Putamen (tissue), 1 donor: ENCODE measurements around the gene TWNK.
"Not testable (repeated sequence)": the region's sequence is repeated elsewhere in the genome, so short reads cannot be mapped to it uniquely, and the experiment has no call there.

ENCODE experiments used
- DNase-seq: peaks from one replicate; pipeline ENCODE4 v3.0.0-alpha.2; 2016; ENCODE audit warnings: low spot score

The TWNK gene

DNA sequence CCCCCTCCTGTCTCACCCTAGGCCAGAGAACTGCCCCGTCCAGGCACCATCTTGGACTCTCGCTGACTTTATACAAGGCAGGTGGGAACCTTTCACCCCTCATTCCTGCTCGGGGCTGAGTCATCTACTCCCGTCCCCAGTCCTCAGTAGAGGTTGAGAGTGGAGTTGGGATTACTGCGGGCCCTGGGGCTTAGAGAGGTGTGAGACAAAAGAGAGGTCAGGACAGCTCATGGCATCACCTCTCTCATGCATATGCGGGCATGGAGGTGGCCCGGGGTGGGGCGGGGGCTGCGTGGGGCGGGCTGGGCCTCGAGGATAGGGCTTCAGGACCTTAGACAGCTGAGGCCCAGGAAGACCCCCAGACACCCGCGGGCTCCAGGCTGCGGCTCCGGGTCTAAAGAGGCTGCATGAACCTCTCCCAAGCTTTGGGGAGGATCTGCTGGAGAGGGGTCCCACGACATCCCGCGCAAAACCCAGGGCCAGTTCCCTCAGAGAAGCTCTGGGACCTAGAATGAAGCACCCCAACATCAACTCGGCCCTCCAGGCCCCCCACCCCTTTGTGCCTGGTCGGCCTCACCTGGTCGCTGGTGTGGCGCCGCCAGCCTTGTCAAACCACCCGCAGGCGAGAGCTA is 43.3 kb downstream of the TWNK start:
- no peak for DNase-seq

DNA sequence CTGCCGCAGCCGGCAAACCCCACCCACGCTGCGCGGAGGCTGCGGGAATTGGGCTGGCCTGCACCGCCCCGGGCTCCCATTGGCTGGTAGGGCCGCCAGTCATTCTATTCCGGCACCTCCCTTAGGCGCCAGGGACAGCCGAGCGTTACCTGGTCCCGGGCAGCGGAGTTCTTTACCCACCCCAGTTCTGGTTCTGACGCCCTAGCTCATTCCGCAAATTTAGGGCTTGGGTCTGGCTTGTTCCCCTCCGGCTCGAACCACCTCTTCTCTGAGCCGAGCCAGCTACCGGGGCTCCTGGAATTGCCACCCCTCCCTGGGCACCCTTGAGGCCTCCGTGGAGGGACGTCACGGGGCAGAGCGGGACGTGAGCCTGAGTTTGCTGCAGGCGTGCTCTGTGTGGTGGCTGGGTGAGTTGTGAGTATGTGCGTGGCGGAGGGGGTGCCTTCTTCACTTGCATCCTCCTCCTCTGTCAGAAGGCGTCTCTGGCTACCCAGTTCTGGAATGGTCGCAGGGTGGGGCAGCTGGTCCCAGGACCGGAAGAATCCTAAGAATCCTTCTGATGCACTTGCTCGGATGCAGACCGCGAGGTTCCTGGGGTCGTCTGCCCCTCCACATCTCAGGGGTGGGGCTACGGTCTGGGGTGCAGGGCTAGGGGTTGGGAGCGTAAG is 43.9 kb downstream of the TWNK start, which contains the start of the genes PDZD7 and SFXN3:
Gene PDZD7, minus strand, starts transcription at position 2 of the 668 bp plus-strand sequence. CDS start 910 bp downstream, outside the sequence.
Gene SFXN3, plus strand, starts transcription at position 107 of the 668 bp plus-strand sequence. CDS start 3,461 bp downstream, outside the sequence.
- DNase-seq = peak; percentile 95

GRCh38 chr10:101031796-101032636 is 44.7 kb downstream of the TWNK start:
- DNase-seq = peak; percentile 91

DNA sequence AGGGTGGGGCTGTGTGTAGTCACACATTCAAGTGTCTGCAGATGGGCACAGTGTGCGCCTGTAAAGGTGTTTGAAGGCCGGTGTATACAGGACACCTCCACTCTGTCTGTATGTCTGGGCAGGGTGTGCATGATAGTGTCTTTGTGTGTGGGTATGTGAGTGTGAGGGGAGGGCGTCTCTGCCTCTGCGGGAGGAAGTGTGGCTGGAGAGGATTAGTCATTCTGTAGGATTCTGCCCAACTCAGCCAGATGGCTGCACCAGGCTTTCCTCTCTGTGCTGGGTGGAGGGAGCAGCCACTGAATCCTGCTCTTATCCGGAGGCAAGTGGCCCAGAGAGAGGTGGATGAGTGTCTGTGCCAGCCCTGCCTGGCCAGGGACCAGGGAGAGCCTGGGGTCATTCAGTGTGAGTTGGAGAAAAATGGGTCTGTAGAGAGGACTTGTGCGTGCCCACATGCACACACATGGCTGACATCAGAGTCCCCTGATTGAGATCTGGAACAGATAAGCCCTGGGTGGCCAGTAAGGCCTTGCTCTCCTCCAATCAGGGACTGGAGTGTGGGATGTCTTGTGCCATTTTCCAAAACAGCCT is 45.4 kb downstream of the TWNK start:
- DNase-seq = peak; percentile 70

DNA sequence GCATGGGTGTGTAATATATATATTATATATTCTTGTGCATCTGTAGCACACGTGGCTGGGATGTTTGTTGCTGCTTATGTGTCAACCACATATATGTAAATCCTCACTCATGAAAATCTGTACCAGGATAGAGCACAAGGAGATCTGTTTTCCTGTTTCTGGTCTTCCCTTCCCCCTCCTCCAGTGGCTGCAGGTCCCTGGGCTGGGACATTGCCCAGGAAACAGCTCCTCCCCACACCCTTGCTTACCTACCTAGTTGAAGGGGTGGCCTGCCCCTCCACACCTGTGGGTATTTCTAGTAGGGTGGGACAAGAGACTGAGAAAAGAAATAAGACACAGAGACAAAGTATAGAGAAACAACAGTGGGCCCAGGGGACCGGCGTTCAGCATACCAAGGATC is 45.9 kb downstream of the TWNK start:
- DNase-seq = no peak

DNA sequence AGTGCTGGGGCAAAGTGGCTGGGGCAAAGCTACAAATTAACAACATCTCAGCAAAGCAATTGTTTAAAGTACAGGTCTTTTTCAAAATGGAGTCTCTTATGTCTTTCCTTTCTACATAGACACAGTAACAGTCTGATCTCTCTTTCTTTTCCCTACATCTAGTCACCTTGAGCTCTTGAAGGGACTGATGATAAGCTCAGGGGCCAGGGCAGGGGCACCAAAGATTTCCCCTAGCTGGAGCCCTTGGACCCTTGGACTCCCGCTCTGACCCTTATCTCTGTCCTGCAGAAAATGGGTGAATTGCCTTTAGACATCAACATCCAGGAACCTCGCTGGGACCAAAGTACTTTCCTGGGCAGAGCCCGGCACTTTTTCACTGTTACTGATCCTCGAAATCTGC is 47.1 kb downstream of the TWNK start:
- not testable (repeated sequence) for DNase-seq

DNA sequence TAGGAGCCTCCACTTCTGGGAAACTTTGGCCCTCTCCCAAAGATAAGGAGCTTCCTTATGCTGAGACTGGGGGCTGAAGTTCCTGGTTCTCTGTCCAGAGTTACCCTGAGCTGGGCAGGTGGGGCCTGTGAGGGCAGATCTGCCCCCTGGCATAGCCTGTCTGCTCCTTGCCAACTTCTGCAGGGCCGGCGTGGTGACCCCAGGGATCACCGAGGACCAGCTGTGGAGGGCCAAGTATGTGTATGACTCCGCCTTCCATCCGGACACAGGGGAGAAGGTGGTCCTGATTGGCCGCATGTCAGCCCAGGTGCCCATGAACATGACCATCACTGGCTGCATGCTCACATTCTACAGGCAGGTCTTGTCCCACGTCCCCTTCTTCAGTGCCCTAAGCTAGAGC is 48.0 kb downstream of the TWNK start:
- no peak for DNase-seq

DNA sequence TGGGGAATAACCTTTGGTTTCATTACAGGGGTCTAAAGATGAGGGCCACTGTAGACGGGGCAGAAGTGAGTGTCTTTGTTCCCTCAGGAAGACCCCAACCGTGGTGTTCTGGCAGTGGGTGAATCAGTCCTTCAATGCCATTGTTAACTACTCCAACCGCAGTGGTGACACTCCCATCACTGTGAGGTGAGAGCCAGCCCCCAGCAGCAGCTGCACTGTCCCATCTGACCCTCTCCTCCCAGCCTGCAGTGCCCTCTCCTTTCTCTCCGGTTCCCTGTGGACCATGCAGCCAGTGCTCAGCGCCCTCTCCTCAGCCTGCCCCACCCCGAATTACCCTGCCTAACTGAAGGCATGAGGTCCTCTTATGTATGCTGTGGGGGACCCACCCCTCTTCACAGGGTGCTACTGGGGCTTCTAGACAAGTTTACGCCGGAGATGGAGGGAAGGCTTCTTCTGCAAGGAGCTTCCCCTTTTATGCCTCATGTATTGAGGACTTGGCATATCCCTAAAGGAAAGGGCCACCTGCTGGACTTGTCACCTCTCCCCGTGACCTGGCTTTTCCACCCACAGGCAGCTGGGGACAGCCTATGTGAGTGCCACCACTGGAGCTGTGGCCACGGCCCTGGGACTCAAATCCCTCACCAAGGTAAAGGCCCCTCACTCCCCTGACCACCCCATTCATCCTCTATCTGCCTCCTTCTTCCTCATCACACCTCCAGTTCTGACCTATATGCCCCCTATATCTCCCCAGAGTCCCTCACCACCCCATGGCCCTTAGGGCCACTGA is 48.8 kb downstream of the TWNK start:
- no peak for DNase-seq

- DNase-seq = no peak
These were observed 49.4 kb downstream of the TWNK start for GRCh38 chr10:101036726-101037125.

DNA sequence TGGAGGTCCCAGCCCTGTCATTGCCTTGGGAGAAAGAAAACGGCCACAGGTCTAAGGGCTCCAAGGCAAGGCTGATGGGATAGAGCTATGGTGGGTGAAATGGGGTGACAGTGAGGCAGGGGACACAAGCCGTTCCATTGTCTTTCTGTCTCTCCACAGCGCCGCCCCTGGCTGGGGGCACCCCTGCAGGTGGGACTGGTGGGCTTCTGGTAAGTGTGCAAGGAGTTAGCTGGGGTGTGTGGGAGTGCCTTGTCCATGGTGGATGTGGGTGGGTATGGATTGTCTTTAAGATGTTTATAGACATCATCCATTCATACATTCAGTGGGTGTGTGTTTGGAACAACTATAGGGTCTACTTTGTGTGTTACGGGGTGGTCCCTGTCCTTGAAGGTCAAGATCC is 51.1 kb downstream of the TWNK start:
- no peak for DNase-seq

DNA sequence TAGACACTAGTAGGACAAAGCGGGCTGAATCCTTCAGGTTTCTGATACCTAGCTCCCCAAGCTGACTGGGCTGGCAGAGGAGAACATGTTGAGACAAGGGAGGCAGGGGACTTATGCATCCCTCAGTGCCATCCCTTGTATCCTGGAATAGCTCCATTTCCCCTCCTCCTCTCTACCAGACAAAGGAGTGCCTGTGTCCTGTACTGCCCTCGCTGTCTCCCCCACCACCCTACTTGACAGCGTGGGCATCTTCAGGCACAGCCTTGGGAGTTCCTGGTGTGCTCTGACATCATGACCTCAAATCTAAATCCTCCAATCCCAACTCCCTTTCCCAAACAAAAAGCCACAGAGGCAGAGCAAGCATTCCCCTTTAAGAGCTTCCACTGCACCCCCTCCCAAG is 52.7 kb downstream of the TWNK start:
- DNase-seq = no peak

GRCh38 chr10:101040851-101041250 is 53.5 kb downstream of the TWNK start:
- no peak for DNase-seq

DNA sequence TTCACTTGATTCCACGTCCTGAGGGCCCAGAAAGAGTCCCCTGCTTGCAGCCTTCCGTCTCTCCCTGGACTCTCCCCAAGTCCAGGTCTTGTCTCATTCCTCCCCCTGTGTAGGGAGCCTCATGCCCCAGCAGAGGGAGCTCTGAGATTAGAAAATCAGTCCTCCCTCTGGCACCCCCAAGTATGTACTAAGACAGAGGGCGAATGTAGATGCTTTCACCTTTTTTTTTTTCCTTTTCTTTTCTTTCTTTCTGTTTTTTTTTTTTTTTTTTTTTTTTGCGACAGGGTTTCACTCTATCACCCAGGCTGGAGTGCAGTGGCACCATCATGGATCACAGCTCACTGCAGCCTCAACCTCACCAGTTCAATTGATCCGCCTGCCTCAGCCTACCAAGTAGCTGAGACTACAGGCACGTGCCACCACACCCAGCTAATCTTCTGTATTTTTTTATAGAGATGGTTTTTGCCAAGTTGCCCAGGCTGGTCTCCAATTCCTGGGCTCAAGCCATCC is 54.0 kb downstream of the TWNK start:
- peak; percentile 87 for DNase-seq

DNA sequence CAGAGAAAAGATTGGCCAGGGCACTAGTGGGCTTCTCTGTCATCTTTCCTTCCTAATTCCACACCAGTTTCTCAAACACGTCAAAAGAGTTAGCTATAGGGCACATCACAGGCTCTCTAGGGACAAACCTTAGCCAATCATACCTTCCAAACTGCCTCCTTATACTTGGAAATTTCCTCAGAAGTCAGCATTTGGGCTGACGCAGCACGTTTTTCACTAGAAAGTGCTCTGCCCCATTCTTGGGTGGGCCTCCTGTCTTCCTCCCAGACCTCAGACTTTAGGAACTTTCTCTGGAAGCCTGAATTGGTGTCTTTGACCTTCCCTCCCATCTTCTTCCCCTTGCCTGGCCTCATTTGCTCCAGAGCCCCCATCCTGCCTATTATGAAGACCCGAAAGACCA is 54.8 kb downstream of the TWNK start:
- no peak for DNase-seq

DNA sequence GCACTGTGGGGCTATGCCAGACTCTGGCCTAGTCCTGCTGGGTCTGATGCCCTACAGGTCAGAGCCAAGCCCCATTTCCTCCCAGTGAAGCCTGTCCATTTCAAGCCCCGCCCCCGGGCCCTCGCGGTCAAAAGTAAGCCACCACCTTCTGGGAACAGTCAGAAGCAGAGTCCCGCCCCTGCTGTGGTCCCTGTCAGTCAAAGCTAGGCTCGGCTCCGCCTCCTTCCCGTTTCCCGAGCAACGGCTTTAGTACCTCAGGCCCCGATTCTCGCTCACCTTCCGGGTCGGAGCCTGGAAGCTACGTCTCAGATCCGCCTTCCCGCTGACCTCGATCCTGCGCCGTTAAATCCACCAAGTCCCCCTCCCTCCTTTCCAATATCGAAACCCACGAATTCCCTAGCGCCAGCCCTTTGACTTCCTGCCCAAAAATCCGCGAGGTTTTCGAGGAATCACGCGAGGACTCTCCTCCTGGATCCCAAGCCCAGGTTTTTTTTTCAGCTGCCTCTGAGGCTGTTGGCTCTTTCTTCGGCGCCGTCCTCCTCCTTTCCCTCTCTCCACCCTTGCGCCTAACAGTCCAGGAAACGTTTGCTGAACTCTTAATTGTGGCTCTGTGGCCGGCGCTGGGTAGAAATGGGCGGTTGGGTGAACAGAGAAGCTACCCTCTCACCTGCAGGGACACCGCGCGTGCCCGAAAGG is 55.5 kb downstream of the TWNK start:
- DNase-seq = peak; percentile 84

DNA sequence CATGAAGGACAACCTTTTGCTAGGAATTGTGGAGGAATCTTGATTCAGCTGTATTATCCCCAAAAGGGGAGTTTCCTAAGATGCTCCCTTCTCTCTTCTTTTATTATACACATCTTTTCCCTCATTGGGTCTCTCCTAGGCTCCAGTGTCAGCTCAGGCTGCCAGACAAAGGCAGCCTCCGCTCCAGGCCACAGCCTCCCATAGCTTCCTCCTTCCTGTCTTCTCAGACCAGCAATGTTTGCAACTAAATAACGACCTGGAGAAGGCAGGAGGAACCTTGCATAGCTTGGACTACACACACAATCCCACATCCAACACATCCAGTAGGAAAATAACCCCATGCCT is 56.0 kb downstream of the TWNK start:
- DNase-seq = no peak
